ENCODE data around the gene MRPL28.

MRPL28 gene

GRCh38 chr16:361341-361871 is 8.9 kb downstream of the MRPL28 start:
- no peaks in the 10 kb centered on the region for H3K36me3 Mint-ChIP-seq
- H3K4me3 Mint-ChIP-seq: no peak overlapping the region
- no peak overlapping the region for H3K27ac Mint-ChIP-seq
- no peaks in the 10 kb centered on the region for H3K27me3 Mint-ChIP-seq
- no peaks in the 10 kb centered on the region for H3K9me3 Mint-ChIP-seq (ENCODE audit: low read depth)
- peaks cover 9% of the 10 kb centered on the region for H3K4me1 Mint-ChIP-seq (ENCODE audit: low read depth)

GRCh38 chr16:360698-361336 is 9.5 kb downstream of the MRPL28 start:
- H3K9me3 Mint-ChIP-seq (ENCODE audit: low read depth): no peaks in the 10 kb centered on the region
- H3K27me3 Mint-ChIP-seq: no peaks in the 10 kb centered on the region
- H3K4me1 Mint-ChIP-seq (ENCODE audit: low read depth): peaks cover 14% of the 10 kb centered on the region
- H3K36me3 Mint-ChIP-seq: no peaks in the 10 kb centered on the region
- no peak overlapping the region for H3K4me3 Mint-ChIP-seq
- no peak overlapping the region for H3K27ac Mint-ChIP-seq

GRCh38 chr16:359871-360697 is 10.3 kb downstream of the MRPL28 start:
- Mint-ChIP-seq H3K36me3 (no peaks in the 10 kb centered on the region), H3K27me3 (no peaks in the 10 kb centered on the region), H3K27ac (no peak overlapping the region), H3K9me3 (ENCODE audit: low read depth) (no peaks in the 10 kb centered on the region), H3K4me1 (ENCODE audit: low read depth) (peaks cover 20% of the 10 kb centered on the region), H3K4me3 (no peak overlapping the region)

- no peaks in the 10 kb centered on the region for H3K36me3 Mint-ChIP-seq
Measured at GRCh38 chr16:359067-359763, 11.1 kb downstream of the MRPL28 start.

GRCh38 chr16:356741-357140 is 13.6 kb downstream of the MRPL28 start:
- Mint-ChIP-seq H3K27ac (no peak overlapping the region), H3K4me3 (no peak overlapping the region), H3K4me1 (ENCODE audit: low read depth) (peaks cover 28% of the 10 kb centered on the region), H3K27me3 (no peaks in the 10 kb centered on the region), H3K9me3 (ENCODE audit: low read depth) (no peaks in the 10 kb centered on the region), H3K36me3 (no peaks in the 10 kb centered on the region)

More at GRCh38 chr16:359067-359763, 11.1 kb downstream of the MRPL28 start:
- no peak overlapping the region for H3K27ac Mint-ChIP-seq
- peaks cover 26% of the 10 kb centered on the region for H3K4me1 Mint-ChIP-seq (ENCODE audit: low read depth)
- H3K9me3 Mint-ChIP-seq (ENCODE audit: low read depth): no peaks in the 10 kb centered on the region
- no peaks in the 10 kb centered on the region for H3K27me3 Mint-ChIP-seq
- H3K4me3 Mint-ChIP-seq: no peak overlapping the region

GRCh38 chr16:354971-355461 is 15.3 kb downstream of the MRPL28 start:
- H3K27ac Mint-ChIP-seq: peak overlapping the region; percentile 65
- peaks cover 40% of the 10 kb centered on the region for H3K4me1 Mint-ChIP-seq (ENCODE audit: low read depth)
- peak overlapping the region; percentile 72 for H3K4me3 Mint-ChIP-seq

GRCh38 chr16:354291-354881 is 16.0 kb downstream of the MRPL28 start:
- Mint-ChIP-seq H3K27me3 (no peaks in the 10 kb centered on the region), H3K4me3 (peak overlapping the region; percentile 72), H3K9me3 (ENCODE audit: low read depth) (no peaks in the 10 kb centered on the region), H3K4me1 (ENCODE audit: low read depth) (peaks cover 47% of the 10 kb centered on the region), H3K27ac (peak overlapping the region; percentile 66), H3K36me3 (peaks cover 6% of the 10 kb centered on the region)

More at GRCh38 chr16:354971-355461, 15.3 kb downstream of the MRPL28 start:
- Mint-ChIP-seq H3K27me3 (no peaks in the 10 kb centered on the region), H3K9me3 (ENCODE audit: low read depth) (no peaks in the 10 kb centered on the region), H3K36me3 (peaks cover 6% of the 10 kb centered on the region)

- Mint-ChIP-seq H3K36me3 (peaks cover 6% of the 10 kb centered on the region), H3K4me1 (ENCODE audit: low read depth) (peaks cover 51% of the 10 kb centered on the region), H3K4me3 (peak overlapping the region; percentile 72), H3K27ac (peak overlapping the region; percentile 66), H3K27me3 (no peaks in the 10 kb centered on the region), H3K9me3 (ENCODE audit: low read depth) (no peaks in the 10 kb centered on the region)
Measured at GRCh38 chr16:353404-354290, 16.7 kb downstream of the MRPL28 start.

GRCh38 chr16:352547-353403 is 17.6 kb downstream of the MRPL28 start, which contains the start of gene AXIN1:
Gene AXIN1, minus strand, starts transcription at chr16:352723. Its CDS starts 5,698 bp downstream, at chr16:347025.
- no peaks in the 10 kb centered on the region for H3K27me3 Mint-ChIP-seq
- peaks cover 6% of the 10 kb centered on the region for H3K36me3 Mint-ChIP-seq
- no peaks in the 10 kb centered on the region for H3K9me3 Mint-ChIP-seq (ENCODE audit: low read depth)
- peaks cover 57% of the 10 kb centered on the region for H3K4me1 Mint-ChIP-seq (ENCODE audit: low read depth)
- H3K27ac Mint-ChIP-seq: peak within 1 kb of the TSS; percentile 95
- H3K4me3 Mint-ChIP-seq: peak within 1 kb of the TSS; percentile 92

- Mint-ChIP-seq H3K4me1 (ENCODE audit: low read depth) (peaks cover 64% of the 10 kb centered on the region), H3K27me3 (no peaks in the 10 kb centered on the region), H3K9me3 (ENCODE audit: low read depth) (no peaks in the 10 kb centered on the region), H3K36me3 (peaks cover 6% of the 10 kb centered on the region), H3K27ac (peak overlapping the region; percentile 95), H3K4me3 (peak overlapping the region; percentile 92)
Measured at GRCh38 chr16:351804-352520, 18.4 kb downstream of the MRPL28 start.

- Mint-ChIP-seq H3K27me3 (no peaks in the 10 kb centered on the region), H3K27ac (peak overlapping the region; percentile 34), H3K36me3 (peaks cover 6% of the 10 kb centered on the region), H3K4me3 (peak overlapping the region; percentile 92), H3K9me3 (ENCODE audit: low read depth) (no peaks in the 10 kb centered on the region), H3K4me1 (ENCODE audit: low read depth) (peaks cover 68% of the 10 kb centered on the region)
Measured at GRCh38 chr16:350203-350602, 20.1 kb downstream of the MRPL28 start.

GRCh38 chr16:349211-349610 is 21.1 kb downstream of the MRPL28 start:
- no peaks in the 10 kb centered on the region for H3K9me3 Mint-ChIP-seq (ENCODE audit: low read depth)
- H3K4me1 Mint-ChIP-seq (ENCODE audit: low read depth): peaks cover 68% of the 10 kb centered on the region
- peak overlapping the region; percentile 22 for H3K4me3 Mint-ChIP-seq
- H3K27me3 Mint-ChIP-seq: no peaks in the 10 kb centered on the region
- peaks cover 6% of the 10 kb centered on the region for H3K36me3 Mint-ChIP-seq
- peak overlapping the region; percentile 23 for H3K27ac Mint-ChIP-seq
